GM18505 (cell line): ENCODE results near the gene ARID3B.
A peak's percentile ranks its signal among the peaks of the same experiment; 100 is the strongest.
"Not testable (repeated sequence)": the region's sequence is repeated elsewhere in the genome, so short reads cannot be mapped to it uniquely, and the experiment has no call there.

Experiments
- ATAC-seq: cut with Tn5 transposase; IDR thresholded peaks from one replicate; pipeline ENCODE4 v1.9.1; 2021; ENCODE audit not compliant: unreplicated experiment
- POLR2A ChIP-seq: IDR thresholded peaks from 4 replicates; pipeline ENCODE4 v1.6.1; 2011; ENCODE audit warnings: borderline replicate concordance; ENCODE audit not compliant: insufficient read depth, insufficient read length; ENCODE audit errors: extremely low read depth

Gene ARID3B

DNA sequence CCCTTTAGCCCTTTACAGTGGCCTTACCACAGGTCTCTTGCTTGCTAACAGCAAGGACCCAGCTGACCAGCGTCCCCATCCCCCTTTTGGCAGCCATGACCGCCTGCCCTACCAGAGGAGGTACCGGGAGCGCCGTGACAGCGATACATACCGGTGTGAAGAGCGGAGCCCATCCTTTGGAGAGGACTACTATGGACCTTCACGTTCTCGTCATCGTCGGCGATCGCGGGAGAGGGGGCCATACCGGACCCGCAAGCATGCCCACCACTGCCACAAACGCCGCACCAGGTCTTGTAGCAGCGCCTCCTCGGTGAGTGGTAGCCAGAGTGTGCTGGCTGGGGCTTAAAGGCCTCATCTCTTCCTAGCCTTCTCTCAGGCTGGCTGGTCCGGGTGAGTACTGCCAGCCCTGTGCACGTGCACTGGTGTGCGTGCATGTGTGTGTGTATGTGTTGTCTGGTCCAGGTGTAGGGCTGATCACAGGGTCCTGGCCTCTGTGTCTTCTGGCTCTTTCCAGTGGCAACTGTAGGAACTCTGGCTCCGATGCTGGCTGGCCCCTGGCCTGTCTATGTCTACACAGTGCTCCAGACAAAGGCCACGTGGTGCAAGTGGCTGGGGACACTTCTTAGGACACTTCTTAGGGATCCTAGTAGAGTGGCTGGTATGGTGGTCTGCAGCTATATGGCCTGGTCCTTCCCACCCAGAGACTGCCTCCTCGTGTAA lies 79.1 kb downstream of the ARID3B start:
- TF ChIP-seq POLR2A: peak; percentile 30
- ATAC-seq: no peak

DNA sequence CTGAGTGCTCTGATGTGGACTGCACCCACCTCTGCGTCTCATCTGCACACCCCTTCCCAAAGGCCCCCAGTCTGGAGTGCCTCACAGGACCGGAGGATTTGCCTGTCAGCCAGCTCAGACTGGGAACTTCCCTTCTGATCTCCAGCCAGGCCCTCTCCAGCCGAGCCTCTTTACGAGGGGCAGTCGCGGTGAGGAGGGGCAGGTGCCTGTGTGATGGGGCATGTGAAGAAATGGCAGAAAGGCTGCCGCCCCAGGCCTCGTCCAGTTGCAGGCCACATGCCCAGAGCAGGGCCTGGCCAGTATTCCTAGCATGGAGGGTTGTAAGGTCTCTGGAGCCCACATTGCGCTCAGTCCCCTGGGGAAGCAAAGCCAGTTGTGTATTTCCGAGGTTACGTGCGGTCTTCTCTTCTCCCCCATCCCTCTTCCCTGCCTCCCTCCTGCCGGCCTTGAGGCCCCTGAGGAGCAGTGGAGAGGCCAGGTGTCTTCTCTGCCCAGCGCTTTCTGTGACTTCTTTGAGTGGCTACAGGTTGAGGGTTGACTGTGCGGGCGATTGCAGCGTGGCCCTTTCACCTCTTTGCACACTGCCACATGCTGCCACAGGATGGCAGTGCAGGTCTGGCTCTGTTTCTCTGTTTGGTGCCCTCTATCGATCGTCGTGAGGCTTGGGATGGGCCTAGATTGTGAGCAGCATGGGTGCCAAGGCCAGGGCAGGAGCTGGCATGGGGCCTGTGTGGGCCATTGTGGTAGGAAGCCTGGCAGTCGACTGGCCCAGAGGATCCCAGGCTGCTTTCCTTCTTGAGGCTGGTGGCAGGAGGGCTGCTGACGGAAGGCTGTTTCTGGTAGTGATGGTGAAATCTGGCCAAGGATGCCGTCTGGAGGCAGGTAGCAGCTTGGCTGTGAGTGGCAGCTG lies 79.9 kb downstream of the ARID3B start:
- ATAC-seq: peak; percentile 43
- no peak for TF ChIP-seq POLR2A

DNA sequence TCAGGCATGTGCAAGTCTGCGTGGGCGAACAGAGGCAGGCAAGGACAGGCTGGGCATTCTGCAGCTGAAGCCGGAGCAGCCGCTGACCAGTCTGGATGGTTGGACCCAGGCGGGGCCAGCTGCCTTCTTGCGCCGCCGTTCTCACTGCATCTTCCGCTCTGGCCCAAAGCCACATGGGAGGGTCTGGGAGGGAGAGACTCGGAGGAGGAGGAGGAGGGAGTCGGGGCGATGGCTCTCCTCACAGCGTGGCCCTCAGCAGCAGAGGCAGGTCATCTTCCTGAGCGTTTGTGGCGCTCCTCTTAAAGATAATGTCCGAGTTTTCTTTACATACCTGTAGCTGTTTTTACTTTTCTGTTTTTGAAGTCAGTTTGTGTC lies 80.5 kb downstream of the ARID3B start:
- TF ChIP-seq POLR2A: no peak
- no peak for ATAC-seq

DNA sequence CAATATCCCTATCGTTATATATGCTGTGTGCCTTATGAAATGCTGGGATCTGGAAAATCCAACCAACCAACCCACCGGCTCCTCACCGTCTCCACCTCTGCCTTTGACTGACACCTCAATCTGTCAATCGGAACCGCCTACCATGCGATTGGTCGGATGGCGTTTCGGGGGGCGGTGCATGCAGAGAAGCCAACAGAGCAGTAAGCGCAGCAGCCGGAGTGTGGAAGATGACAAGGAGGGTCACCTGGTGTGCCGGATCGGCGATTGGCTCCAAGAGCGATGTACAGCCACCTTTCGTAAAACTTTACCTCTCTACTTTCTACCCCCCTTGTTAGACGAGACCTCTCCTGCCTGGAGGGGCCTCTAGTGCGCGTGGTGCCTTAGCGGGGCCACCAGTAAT lies 80.9 kb downstream of the ARID3B start:
- no peak for ATAC-seq
- no peak for TF ChIP-seq POLR2A

DNA sequence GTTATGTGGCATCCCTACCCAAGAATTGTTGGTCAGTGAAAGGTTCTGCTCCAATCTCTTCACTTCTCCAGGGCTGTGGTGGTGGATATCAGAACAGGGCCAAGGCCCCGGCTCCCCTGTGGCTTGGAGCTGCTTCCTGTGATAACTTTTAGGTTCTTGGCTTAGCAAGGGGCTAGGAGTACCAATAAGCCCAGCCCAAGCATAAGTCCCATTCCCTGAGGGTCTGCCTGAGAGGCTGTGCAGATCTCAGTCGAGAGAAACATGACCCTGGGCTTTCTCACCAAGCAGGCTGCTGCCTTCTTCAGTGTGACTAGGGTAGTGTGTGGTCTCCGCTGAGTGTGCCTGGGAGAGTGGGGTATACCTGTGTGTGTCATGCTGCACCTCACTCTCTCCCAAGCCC lies 81.7 kb downstream of the ARID3B start:
- ATAC-seq: no peak
- no peak for TF ChIP-seq POLR2A

DNA sequence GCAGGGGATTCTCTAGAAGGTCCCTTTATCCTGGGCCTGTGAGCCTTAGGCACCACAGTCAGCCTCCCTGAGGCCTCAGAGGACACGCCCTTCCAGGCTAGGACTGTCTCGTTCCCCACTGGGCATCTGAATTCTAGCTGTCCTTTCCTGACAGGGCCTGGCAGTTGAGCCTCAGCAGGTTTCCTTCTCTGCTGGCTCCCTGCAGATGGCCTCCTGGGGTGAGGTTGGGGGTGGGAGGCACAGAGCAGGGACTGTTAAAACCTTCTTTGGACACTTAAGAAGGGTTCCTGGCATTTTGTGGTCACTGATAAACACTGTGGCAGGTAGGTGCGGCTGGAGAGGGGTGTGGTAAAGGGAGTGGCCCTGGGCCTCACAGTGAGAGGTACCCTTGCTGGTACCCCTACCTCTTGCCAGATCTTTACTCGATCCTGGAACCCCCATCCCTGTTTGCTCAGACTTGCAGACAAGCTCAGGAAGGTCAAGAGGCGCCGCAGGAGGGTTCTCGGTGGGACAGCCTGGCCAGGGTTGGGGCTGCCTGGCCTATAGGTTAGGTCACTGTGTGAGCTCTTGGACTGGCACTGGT lies 83.1 kb downstream of the ARID3B start:
- ATAC-seq: no peak
- TF ChIP-seq POLR2A: no peak

DNA sequence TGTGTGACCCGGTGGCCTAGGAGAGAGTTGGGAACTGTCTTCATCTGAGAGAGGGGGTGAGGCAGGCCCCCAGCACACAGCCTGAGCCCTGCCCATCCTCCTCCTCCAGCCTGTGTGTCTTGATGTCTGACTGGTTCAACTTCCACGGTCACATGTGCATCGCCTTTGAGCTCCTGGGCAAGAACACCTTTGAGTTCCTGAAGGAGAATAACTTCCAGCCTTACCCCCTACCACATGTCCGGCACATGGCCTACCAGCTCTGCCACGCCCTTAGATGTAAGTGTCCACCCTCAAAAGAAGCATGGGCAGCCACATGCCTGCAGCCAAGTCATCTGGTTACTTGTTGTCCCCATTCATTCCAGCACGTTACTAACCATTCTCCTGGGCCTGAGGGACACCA lies 84.7 kb downstream of the ARID3B start:
- TF ChIP-seq POLR2A: no peak
- ATAC-seq: no peak

DNA sequence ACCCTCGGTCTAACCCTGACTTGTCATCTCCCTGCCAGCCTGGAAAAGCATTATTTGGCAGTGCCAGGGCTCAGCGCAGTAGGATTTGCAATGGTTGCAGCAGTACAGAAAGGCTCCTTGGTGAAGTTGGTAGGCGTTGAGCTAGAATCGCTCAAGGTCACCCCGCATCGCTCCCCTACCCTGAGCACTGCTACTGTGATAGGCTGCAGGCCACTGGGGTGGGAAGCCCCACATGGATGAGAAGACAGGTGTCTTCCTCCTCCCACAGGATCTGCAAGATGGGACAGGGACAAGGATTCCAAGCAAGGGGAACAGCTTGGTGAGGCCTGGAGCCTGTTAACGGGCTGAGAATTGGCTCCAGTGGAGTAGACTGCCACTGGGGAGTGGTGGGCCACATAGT lies 85.3 kb downstream of the ARID3B start:
- ATAC-seq: no peak
- no peak for TF ChIP-seq POLR2A

DNA sequence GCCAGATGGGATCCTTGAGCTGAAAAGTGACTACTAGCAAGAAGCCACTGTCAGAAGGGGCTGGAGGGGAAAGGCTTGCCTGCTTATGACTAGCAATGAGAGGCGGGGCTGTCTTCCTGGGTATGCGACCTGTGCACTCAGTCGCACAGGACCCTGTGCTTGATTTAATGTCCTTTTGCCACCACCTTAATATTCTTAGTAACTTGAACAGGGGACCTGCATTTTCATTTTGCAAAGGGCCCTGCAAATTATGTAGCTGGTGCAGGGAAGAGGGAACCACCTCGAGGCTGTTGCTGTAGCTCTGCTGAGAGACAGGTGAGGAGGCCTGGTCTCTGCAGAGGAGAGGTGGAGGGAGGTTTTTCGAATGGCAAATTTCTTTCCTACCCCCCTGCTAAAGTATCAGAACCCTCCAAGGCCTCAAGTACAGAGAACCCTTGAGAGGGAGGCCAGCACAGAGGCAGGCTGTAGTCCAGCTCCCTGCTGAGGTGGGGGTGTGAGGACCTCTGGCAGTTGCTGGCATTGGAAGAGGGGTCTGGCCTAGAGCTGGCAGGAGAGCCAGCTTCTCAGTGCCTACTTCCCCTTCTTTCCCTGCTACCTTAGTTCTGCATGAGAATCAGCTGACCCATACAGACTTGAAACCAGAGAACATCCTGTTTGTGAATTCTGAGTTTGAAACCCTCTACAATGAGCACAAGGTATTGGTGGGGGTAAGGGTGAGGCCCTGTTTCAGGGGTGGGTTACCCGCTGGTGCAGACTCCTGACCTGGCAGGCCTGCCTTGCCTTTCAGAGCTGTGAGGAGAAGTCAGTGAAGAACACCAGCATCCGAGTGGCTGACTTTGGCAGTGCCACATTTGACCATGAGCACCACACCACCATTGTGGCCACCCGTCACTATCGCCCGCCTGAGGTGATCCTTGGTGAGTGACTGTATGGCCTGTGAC lies 86.0 kb downstream of the ARID3B start:
- TF ChIP-seq POLR2A: no peak
- ATAC-seq: no peak

DNA sequence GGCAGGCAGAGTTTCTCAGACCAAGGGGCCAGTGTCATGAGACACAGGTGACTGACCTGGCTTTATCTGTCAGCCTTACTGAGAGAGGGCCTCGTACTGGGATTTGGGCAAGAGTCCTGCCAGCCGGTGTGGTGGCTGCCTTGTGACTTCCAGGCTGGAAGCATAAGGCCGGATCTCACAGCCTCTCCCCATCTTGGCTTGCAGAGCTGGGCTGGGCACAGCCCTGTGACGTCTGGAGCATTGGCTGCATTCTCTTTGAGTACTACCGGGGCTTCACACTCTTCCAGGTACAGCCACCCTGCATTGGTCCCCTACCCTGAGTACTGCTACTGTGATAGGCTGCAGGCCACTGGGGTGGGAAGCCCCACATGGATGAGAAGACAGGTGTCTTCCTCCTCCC lies 86.7 kb downstream of the ARID3B start:
- ATAC-seq: no peak
- peak; percentile 8 for TF ChIP-seq POLR2A

DNA sequence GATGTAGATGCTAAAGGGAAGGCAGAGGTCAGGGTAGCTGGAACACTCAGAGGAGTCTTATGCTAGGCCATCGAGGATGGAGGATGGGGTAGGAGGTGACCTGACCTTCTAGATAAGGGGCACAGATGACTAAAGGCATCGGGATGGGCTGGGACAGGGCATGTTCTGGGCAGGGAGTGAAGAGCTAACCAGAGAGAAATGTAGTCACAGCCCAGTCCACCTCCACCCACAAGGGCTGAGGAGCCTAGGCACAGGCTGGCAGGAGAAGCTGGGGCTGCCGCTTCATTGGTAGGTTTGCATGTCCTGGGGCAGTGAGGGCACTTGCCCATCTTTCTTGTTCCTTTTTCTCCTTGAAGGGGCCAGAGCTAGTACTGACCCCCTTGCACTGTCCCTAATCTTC lies 87.2 kb downstream of the ARID3B start:
- no peak for ATAC-seq
- no peak for TF ChIP-seq POLR2A

DNA sequence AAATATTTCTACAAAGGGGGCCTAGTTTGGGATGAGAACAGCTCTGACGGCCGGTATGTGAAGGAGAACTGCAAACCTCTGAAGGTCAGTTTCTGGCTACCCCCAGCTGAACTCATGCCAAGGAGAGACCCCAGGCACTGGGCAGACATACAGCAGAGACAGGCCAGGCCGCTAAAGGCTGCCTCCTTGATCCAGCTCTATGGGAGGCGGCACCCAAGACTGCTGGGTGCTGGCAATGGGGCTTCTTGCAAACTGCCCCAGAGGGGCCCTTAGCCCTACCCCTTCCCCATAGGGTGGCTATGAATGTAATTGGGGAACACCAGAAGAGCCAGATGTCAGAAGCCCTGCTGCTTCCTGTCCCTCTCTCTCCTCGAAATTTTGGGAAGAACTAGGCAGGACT lies 87.9 kb downstream of the ARID3B start:
- no peak for TF ChIP-seq POLR2A
- no peak for ATAC-seq

DNA sequence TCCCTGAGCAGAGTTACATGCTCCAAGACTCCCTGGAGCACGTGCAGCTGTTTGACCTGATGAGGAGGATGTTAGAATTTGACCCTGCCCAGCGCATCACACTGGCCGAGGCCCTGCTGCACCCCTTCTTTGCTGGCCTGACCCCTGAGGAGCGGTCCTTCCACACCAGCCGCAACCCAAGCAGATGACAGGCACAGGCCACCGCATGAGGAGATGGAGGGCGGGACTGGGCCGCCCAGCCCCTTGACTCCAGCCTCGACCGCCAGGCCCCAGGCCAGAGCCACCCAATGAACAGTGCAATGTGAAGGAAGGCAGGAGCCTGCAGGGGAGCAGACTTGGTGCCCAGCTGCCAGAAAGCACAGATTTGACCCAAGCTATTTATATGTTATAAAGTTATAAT lies 88.7 kb downstream of the ARID3B start:
- not testable (repeated sequence) for ATAC-seq

DNA sequence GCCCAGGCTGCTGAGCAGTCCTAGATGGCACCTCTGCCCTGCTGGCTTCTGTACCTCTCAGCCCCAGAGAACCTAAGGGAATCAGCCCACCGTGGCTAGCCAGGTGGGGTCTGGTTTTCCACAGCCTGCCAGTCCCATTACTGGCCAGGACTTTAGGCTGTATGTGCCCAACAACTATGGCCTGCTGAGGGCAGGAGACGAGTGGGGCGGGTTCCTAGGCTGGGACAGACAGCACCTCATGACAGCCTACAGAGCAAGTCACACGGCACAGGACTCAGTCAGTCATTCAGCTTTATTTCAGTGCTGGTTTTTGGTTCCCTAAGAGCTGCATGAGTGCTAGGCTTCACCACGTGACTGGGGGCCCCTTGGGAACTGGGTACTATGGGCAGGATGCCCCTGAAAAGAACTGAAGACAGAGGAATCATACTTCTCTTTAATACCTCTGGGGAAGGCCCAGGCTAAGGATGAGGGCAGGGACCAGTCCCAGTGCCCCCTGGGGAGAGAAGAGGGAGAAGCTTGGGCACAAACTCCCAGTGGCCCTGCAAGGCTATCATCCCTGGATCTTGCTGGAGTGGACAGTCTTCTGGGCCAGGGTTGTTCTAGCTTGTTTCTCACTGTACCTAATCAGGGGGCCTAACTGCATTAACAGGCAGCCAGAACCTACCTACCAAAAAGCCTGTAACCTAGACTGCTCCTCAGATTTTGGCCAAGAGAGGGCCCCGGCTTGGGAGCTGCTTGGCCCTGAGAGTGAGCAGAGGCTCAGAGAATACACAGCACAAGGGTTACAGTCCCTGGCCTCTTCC lies 89.5 kb downstream of the ARID3B start:
- no peak for ATAC-seq
- no peak for TF ChIP-seq POLR2A
